ENCODE data around the gene GALNT18.
"Not testable (repeated sequence)": the region's sequence is repeated elsewhere in the genome, so short reads cannot be mapped to it uniquely, and the experiment has no call there.

The GALNT18 gene

DNA sequence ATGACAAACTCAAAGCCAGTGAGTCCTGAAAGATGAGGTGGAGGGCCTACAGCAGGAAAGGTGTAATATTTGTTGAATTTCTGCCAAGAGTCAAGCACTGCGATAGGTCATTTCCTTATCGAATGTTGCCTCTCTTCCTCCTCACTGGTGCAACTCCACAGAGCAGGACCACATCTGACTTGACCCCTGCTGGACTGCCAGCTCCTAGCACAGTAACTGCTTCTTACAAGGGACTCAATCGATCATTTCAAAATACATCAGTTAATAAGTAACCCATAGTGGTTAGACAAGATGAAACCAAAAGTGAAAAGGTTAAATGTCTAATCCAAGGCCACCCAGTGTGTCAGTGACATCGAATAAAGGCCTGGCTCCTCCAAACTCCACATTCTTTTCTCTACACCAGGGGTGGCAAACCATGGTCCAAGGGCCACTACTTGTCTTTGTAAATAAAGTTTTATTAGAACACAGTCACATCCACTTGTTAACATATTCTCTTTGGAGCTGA lies 170.3 kb downstream of the GALNT18 start:
- no peak for DNase-seq

GRCh38 chr11:11450744-11451362 lies 171.0 kb downstream of the GALNT18 start:
- DNase-seq: no peak

DNA sequence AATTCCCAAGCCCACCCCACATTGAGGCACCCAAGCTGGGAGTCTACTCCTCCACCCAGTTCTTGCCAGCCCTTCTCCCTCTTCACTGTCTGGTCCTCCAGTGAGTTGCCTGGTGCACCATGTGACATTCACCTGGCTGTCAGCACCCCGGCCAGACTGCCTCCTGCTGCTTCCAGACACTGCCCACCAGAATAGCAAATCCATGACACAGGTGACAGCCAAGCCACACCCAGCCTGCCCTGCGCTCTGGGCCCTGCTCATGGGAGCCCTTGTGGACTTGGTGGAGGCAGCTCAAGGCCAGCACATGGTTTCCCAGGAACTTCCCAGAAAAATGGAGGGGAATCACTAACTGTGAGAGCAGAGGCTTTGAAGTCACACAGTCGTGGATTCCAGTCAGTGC lies 172.5 kb downstream of the GALNT18 start:
- DNase-seq: no peak

DNA sequence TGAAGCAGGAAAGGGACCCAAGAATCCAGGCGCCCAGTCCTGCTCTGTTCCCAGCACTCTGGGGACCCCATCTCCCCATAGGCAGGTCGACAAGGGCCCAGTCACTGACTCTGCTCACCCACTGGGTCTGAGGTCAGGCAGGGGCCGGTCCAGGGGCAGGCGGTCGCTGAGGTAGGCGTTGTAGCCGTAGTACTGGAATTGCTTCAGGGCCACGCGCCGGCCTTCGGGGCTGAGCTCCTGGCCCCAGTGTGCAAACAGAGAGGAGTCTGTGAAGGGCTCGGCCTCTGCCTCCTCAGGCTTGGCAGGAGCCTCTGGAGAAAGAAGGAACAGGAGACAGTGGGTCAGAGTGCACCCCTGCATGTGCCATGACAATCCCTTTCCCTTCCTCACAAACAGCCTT lies 173.2 kb downstream of the GALNT18 start:
- DNase-seq: no peak

DNA sequence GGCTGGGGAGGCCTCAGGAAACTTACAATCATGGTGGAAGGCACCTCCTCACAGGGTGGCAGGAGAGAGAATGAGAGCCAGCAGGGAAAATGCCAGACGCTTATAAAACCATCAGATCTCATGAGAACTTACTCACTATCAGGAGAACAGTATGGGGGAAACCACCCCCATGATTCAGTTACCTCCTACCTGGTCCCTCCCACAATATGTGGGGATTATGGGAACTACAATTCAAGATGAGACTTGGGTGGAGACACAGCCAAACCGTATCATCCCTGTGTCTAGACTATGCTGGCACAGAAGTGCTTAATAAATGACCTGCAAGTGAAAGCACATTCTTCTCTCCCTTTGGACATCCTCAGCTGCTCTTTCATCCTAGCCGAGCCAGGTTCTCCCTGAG lies 174.2 kb downstream of the GALNT18 start:
- not testable (repeated sequence) for DNase-seq

- no peak for DNase-seq
Measured at GRCh38 chr11:11446967-11447366, 174.8 kb downstream of the GALNT18 start.

DNA sequence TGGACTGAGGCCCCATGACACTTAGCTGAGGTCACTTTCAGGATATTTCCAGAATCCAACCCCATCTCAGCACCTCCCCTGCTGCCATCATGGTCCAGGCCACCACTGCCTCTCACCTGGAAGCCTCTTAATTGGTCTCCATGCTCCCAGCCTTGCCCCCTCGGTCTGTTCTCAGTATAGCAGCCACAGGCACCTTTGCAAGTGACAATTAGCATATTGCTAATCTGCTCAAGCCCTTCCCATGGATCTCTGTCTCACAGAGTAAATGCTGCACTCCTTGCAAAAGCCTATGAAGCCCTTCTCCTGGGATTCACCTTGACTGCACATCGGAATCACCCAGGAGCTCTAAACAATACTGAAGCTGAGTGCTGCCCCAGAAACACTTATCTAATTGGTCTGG lies 175.2 kb downstream of the GALNT18 start:
- DNase-seq: no peak

GRCh38 chr11:11445441-11446185 lies 176.2 kb downstream of the GALNT18 start:
- DNase-seq: no peak

GRCh38 chr11:11444804-11445131 lies 177.0 kb downstream of the GALNT18 start:
- DNase-seq: no peak

DNA sequence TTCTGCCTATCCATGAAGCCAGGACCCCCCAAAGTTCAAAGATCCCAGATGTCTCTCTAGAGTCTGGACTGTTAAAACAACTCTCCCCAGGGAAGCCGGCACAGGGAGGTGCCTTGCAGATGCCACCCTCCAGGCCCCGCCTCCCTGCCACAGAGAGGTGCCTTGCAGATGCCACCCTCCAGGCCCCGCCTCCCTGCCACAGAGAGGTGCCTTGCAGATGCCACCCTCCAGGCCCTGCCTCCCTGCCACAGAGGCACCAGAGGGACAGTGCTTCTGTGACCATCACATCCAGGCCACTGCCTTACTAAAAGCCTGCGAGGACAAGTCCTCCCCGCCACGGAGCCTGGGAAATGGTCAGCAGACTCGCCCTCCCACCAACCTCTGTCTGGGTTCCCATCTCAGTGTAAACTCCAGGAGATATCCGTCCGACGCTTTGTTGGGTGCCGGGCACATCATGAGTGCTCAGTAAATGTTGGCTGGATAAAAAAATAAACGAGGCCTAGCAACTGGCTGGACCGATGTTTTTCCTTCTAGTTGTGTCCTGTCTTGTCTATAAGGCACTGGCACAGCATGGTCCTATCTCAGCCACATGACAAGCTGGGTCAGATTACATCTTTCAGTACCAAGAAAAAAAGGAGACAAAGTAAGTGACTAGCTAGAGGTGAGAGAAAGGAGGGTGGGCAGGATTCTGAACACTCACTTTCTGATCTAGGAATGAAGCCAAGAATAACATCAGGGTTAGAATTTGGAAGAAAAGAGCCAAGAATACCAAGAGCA lies 177.6 kb downstream of the GALNT18 start:
- no peak for DNase-seq

DNA sequence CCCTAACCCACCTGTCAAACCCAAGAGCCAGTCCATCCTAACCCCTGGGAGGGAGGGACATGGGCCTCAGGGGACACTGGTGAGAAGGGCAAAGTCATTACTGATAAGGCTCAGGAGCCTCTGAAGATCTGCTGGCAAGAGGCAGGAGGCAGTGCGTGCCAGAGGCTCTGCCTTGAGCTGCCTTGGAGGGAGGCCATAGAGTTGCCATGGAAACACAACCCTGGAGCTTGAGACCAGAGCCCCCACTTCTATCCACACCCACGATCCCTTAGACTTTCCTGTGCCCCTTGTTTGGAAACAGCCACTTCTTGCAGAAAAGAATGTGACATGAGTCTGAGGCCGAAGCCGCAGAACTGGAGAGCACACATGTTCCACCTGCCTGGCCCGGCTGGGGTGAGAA lies 179.0 kb downstream of the GALNT18 start:
- DNase-seq: no peak

DNA sequence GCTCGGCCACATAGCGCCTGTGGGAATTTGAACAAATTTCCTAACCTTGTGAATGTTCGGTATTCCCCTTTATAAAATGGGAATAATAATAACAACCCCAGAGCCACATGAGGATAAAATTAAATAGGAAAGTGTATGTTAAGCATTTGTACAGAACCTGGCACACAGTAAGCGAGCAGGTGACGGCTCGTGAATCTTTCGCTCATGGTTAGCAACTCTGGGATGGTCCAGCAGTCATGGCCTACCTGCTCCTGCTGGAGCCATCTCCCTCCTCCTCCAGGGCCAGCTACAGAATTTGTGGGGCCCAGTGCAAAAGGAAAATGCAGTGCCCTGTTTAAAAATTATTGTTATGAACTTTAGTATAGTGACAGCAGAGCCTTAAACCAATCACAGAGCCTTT lies 180.3 kb downstream of the GALNT18 start:
- DNase-seq: no peak

DNA sequence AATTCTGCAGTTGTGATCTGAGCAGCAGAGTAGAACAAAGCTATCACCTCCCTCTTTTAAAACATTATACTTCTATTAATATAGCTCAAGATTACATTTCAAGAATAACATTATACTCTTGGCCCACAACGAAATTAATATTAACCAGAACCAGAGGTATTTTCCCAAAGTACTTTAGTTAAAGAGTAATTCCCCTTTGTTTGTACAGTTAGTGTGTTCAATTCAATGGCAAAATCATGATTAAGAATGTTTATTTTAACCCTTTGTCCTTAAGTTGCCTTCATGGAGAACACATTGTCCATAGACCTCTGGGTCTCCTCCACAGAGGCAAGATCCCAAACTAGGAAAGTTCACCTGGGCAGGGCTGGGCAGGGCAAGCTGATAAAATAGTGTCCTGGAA lies 180.7 kb downstream of the GALNT18 start:
- no peak for DNase-seq

GRCh38 chr11:11440144-11440543 lies 181.7 kb downstream of the GALNT18 start:
- no peak for DNase-seq

DNA sequence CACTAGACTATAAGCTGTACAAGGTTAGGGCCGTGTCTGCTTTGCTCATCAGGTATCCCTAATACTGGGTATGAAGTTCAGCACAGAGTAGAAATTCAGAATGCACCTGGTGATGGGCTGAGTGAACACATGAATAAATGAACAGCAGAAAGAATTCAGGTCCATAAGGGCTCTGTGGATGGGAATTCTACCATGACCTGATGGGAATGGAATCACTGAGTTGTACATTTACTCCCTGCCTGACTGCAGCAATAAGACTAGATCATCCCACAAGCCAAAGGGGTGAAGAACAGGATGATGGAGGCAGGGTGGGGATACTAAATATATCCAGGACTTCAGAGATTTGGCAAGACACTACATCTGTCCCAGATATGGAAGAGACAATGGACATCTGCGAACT lies 182.2 kb downstream of the GALNT18 start:
- DNase-seq: no peak

- DNase-seq: no peak
Measured at GRCh38 chr11:11436715-11437313, 185.0 kb downstream of the GALNT18 start.

GRCh38 chr11:11435635-11436034 lies 186.2 kb downstream of the GALNT18 start:
- DNase-seq: no peak

DNA sequence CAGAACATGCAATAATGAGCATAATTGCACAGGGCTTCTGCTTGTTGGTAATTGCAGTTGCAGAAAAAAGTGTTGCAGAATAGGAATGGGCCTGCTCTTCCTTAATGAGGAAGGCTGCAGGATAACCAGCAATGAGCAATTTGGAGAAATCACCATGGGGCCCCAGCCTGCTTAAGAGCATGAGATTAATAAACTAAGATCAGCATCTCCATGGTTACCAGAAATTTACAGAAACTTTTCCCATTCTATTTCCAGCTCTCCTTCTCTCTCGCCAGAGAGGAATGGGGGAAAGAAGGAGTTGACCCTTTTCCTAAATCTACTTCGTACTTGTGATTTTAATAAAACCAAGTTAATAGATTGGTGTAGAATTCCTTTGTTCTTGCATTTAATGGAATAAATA lies 187.8 kb downstream of the GALNT18 start:
- DNase-seq: no peak

GRCh38 chr11:11432621-11433319 lies 189.0 kb downstream of the GALNT18 start:
- DNase-seq: no peak

DNA sequence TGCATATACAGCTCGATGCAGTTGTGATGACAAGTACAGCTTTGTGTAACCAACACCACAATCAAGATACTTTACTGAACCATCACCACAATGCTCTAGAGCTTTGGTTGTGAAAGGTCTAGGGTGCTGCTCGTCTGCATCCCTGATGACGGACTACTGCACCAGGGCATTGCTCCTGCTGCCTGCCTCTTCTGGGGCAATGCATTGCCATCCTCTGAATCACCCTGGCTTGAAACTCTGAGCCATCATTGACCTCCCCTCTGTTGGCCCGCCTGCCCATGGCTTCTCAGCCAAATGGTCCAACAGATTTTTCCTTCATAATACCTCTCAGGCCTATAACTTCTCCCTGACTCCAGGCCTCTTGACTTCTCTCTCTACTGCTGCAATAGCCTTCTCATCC lies 191.4 kb downstream of the GALNT18 start:
- no peak for DNase-seq

DNA sequence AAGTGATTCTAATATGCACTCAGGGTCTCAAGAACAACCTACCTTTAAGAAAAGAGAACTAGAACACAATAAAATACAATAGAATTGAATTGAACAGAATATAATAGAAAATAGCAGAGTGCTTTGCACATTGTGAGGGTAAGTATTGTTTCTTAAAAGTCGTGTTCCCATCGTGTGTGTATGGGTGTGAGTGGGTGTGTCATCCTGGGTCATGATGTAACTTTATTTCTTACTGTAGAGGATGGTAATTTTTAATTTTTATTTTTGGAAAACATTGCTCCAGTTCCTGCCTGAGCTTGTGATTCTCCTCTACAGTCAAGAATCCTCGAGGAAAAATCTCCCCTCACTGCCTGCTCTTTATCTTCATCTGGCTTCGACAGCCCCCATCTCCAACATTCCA lies 193.1 kb downstream of the GALNT18 start:
- no peak for DNase-seq

GRCh38 chr11:11427542-11427941 lies 194.3 kb downstream of the GALNT18 start:
- no peak for DNase-seq

- DNase-seq: no peak
Measured at GRCh38 chr11:11427140-11427539, 194.7 kb downstream of the GALNT18 start.
